Loucy (cell line): Measurements from ENCODE around the gene OR10A3.
"Not testable (repeated sequence)": the region's sequence is repeated elsewhere in the genome, so short reads cannot be mapped to it uniquely, and the experiment has no call there.

Source experiments
- H2AFZ ChIP-seq: fragments of 200-600 bp; sonication (generic); 2 replicates; pipeline ENCODE4 v1.6.0; 2016; ENCODE audit warnings: antibody characterized with exemption, mild to moderate bottlenecking, low read length, moderate library complexity
- H3F3A ChIP-seq: fragments of 200-600 bp; 2 replicates; pipeline ENCODE4 v1.6.0; 2016; ENCODE audit warnings: antibody characterized with exemption, low read depth, mild to moderate bottlenecking
- H3K27me3 ChIP-seq: fragments of 200-600 bp; sonication (generic); 2 replicates; pipeline ENCODE4 v1.6.1; 2014; ENCODE audit warnings: low read length, mild to moderate bottlenecking; ENCODE audit not compliant: insufficient read depth, poor library complexity, severe bottlenecking
- H3K36me3 ChIP-seq: fragments of 200-600 bp; sonication (generic); 2 replicates; pipeline ENCODE4 v1.6.1; 2016; ENCODE audit warnings: low read length; ENCODE audit not compliant: insufficient read depth
- H3K4me1 ChIP-seq: fragments of 200-600 bp; sonication (generic); 2 replicates; pipeline ENCODE4 v1.5.1; 2014; ENCODE audit warnings: low read length, mild to moderate bottlenecking; ENCODE audit not compliant: insufficient read depth, poor library complexity, severe bottlenecking
- H3K4me2 ChIP-seq: fragments of 200-600 bp; sonication (generic); 2 replicates; pipeline ENCODE4 v1.6.0; 2014; ENCODE audit warnings: antibody characterized with exemption, low read length, low read depth, mild to moderate bottlenecking; ENCODE audit not compliant: poor library complexity, severe bottlenecking
- H3K4me3 ChIP-seq: fragments of 200-600 bp; sonication (generic); 2 replicates; pipeline ENCODE4 v1.5.1; 2014; ENCODE audit warnings: low read length, mild to moderate bottlenecking, mixed read lengths; ENCODE audit not compliant: poor library complexity, severe bottlenecking
- H3K79me2 ChIP-seq: fragments of 200-600 bp; sonication (generic); 2 replicates; pipeline ENCODE4 v1.6.1; 2014; ENCODE audit warnings: low read length; ENCODE audit not compliant: insufficient read depth
- H3K9ac ChIP-seq: fragments of 200-600 bp; sonication (generic); 2 replicates; pipeline ENCODE4 v1.6.0; 2014; ENCODE audit warnings: mild to moderate bottlenecking, low read depth, low read length, moderate library complexity; ENCODE audit not compliant: poor library complexity, severe bottlenecking
- H3K9me2 ChIP-seq: fragments of 200-600 bp; sonication (generic); replicated peaks from 2 replicates; pipeline ENCODE4 v1.6.1; 2016; ENCODE audit warnings: low read depth, low read length, mixed read lengths
- H3K9me3 ChIP-seq: fragments of 200-600 bp; sonication (generic); 2 replicates; pipeline ENCODE4 v1.6.1; 2014; ENCODE audit warnings: mild to moderate bottlenecking, antibody characterized with exemption, low read length, low read depth; ENCODE audit not compliant: insufficient read depth
- H4K20me1 ChIP-seq: fragments of 200-600 bp; sonication (generic); 2 replicates; pipeline ENCODE4 v1.6.0; 2014; ENCODE audit warnings: antibody characterized with exemption, low read length, mild to moderate bottlenecking; ENCODE audit not compliant: insufficient read depth, poor library complexity, severe bottlenecking
- EZH2phosphoT487 ChIP-seq: fragments of 200-600 bp; IDR thresholded peaks from 2 replicates; pipeline ENCODE4 v1.6.1; 2018; ENCODE audit warnings: antibody characterized with exemption, mild to moderate bottlenecking, moderate library complexity, borderline replicate concordance
- TF ChIP-seq, protein P1 (sequence below): fragments of 200-600 bp; sonication (generic); conservative IDR thresholded peaks from 2 replicates; pipeline ENCODE4 v1.5.1; 2014; ENCODE audit warnings: mild to moderate bottlenecking, antibody characterized with exemption, low read length

The OR10A3 gene, protein sequence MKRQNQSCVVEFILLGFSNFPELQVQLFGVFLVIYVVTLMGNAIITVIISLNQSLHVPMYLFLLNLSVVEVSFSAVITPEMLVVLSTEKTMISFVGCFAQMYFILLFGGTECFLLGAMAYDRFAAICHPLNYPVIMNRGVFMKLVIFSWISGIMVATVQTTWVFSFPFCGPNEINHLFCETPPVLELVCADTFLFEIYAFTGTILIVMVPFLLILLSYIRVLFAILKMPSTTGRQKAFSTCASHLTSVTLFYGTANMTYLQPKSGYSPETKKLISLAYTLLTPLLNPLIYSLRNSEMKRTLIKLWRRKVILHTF

DNA sequence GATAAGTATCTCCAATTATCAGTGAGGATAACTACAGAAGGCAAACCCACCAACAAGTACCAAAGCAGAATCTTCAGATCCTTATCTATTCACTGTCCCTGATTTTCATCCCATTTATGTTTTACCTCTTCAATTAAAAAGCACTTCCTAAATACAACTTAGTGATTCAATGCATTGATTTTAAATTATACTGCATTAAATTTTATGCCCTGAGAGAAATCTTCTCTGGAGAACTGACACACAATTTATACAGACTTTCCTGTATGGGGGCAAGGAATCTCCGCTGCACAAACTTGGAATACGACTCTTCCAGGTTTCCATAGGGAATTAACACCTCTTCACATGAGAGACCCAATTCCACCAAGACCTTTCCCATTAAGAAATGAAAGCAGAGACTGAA is at the start of gene OR10A3:
Gene OR10A3, minus strand, starts transcription at position 101 of the 400 bp plus-strand sequence. CDS start 2,188 bp downstream, outside the sequence.
- Histone ChIP-seq H3F3A (no peaks in the 10 kb centered on the region), H2AFZ (no peak within 1 kb of the TSS), H3K4me3 (no peak within 1 kb of the TSS), H3K9ac (no peak within 1 kb of the TSS), H4K20me1 (no peaks in the 10 kb centered on the region), H3K79me2 (no peaks in the 10 kb centered on the region), H3K36me3 (no peaks in the 10 kb centered on the region), H3K9me2 (no peaks in the 10 kb centered on the region), H3K4me1 (no peaks in the 10 kb centered on the region), H3K9me3 (peaks cover 12% of the 10 kb centered on the region; the same call in 1 of the 2 replicates), H3K27me3 (no peaks in the 10 kb centered on the region), H3K4me2 (no peak within 1 kb of the TSS)
- TF ChIP-seq EZH2phosphoT487, result no peak
- TF ChIP-seq, protein P1, sequence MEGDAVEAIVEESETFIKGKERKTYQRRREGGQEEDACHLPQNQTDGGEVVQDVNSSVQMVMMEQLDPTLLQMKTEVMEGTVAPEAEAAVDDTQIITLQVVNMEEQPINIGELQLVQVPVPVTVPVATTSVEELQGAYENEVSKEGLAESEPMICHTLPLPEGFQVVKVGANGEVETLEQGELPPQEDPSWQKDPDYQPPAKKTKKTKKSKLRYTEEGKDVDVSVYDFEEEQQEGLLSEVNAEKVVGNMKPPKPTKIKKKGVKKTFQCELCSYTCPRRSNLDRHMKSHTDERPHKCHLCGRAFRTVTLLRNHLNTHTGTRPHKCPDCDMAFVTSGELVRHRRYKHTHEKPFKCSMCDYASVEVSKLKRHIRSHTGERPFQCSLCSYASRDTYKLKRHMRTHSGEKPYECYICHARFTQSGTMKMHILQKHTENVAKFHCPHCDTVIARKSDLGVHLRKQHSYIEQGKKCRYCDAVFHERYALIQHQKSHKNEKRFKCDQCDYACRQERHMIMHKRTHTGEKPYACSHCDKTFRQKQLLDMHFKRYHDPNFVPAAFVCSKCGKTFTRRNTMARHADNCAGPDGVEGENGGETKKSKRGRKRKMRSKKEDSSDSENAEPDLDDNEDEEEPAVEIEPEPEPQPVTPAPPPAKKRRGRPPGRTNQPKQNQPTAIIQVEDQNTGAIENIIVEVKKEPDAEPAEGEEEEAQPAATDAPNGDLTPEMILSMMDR, result no peak

DNA sequence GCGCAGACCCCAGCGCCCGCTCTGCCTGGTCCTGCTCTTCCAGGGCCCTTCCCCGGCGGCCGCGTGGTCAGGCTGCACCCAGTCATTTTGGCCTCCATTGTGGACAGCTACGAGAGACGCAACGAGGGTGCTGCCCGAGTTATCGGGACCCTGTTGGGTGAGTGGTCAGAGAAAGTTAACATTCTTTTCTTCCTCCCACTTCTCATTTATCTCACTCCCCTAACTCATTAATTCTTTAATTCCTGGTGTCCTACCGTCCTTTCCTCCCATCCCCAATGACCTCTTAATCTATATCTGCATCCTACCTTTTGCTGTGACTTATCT is 46.0 kb upstream of the OR10A3 start:
- peaks cover 28% of the 10 kb centered on the region for H4K20me1 ChIP-seq
- peak overlapping the region; percentile 90 for H3K4me3 ChIP-seq
- not testable (repeated sequence) for H3K27me3 ChIP-seq, H2AFZ ChIP-seq, H3F3A ChIP-seq, H3K9me3 ChIP-seq, H3K9me2 ChIP-seq
- peak overlapping the region; percentile 99 for H3K4me2 ChIP-seq
- peak overlapping the region; percentile 74 for H3K9ac ChIP-seq
- H3K4me1 ChIP-seq, result peaks cover 26% of the 10 kb centered on the region
- H3K36me3 ChIP-seq, result peaks cover 14% of the 10 kb centered on the region; the same call in 1 of the 2 replicates
- peaks cover 49% of the 10 kb centered on the region for H3K79me2 ChIP-seq

DNA sequence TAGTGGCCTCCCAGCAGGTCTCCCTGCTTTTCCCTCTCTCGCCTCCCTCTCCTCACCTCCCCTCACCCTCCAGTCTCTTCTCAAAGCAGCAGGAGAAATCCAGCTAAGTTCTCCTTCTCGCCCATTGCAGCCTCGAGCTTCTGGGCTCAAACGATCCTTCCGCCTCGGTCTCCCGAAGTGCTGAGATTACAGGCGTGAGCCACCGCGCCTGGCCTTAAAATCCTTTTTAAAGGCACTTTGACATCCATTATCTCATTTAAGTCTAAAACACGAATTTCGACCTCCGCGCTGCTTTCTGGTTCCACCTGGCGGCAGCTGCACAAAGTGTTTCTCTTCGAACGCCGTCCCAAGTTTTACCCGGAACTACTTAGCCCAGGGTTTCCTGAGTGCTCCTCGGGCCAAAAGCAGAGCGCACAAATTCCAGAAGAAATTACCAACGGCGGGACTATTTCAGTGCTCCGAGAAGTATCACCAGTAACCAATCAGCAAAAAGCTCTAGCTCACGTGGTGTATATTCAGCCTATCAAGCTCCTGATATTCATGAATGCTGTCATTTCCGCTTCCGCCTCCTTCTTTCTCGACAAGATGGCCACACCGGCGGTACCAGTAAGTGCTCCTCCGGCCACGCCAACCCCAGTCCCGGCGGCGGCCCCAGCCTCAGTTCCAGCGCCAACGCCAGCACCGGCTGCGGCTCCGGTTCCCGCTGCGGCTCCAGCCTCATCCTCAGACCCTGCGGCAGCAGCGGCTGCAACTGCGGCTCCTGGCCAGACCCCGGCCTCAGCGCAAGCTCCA is 45.5 kb upstream of the OR10A3 start, which contains the start of gene EIF3F:
Gene EIF3F, plus strand, starts transcription at position 570 of the 792 bp plus-strand sequence. Its CDS starts 16 bp downstream, at position 586.
- Histone ChIP-seq H3K9me3 (no peaks in the 10 kb centered on the region), H3K9me2 (no peaks in the 10 kb centered on the region), H2AFZ (peak within 1 kb of the TSS; percentile 98), H3K79me2 (peaks cover 44% of the 10 kb centered on the region), H3F3A (no peaks in the 10 kb centered on the region), H3K4me2 (peak within 1 kb of the TSS; percentile 99), H4K20me1 (peaks cover 28% of the 10 kb centered on the region), H3K4me1 (peaks cover 26% of the 10 kb centered on the region), H3K4me3 (peak within 1 kb of the TSS; percentile 90), H3K9ac (peak within 1 kb of the TSS; percentile 74), H3K36me3 (peaks cover 8% of the 10 kb centered on the region; the same call in 1 of the 2 replicates), H3K27me3 (no peaks in the 10 kb centered on the region)
- no peak for TF ChIP-seq EZH2phosphoT487
- TF ChIP-seq, protein P1, result peak; percentile 82
